HuH-7.5 (cell line): ENCODE data around the gene ZSCAN25.
"Not testable (repeated sequence)": the region's sequence is repeated elsewhere in the genome, so short reads cannot be mapped to it uniquely, and the experiment has no call there.

Experiments
- DNase-seq: peaks from one replicate; pipeline ENCODE4 v3.0.0; 2011; ENCODE audit warnings: low spot score

Gene ZSCAN25

GRCh38 chr7:99616359-99617191, at the start of gene ZSCAN25:
Gene ZSCAN25, plus strand, starts transcription at chr7:99616946. Its CDS starts 2,661 bp downstream, at chr7:99619607.
- peak; percentile 90 for DNase-seq

GRCh38 chr7:99568770-99569169, 48.0 kb upstream of the ZSCAN25 start:
- DNase-seq = not testable (repeated sequence)

- no peak for DNase-seq
Measured at GRCh38 chr7:99571768-99572167, 45.0 kb upstream of the ZSCAN25 start.

DNA sequence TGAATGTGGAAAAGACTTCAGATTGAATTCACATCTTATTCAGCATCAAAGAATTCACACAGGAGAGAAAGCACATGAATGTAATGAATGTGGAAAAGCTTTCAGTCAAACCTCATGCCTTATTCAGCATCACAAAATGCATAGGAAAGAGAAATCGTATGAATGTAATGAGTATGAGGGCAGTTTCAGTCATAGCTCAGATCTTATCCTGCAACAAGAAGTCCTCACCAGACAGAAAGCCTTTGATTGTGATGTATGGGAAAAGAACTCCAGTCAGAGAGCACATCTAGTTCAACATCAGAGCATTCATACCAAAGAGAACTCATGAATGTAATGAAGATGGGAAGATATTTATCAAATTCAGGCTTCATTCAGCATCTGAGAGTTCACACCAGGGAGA, 43.5 kb upstream of the ZSCAN25 start:
- DNase-seq = no peak

- no peak for DNase-seq
Measured at GRCh38 chr7:99576251-99576650, 40.5 kb upstream of the ZSCAN25 start.

DNA sequence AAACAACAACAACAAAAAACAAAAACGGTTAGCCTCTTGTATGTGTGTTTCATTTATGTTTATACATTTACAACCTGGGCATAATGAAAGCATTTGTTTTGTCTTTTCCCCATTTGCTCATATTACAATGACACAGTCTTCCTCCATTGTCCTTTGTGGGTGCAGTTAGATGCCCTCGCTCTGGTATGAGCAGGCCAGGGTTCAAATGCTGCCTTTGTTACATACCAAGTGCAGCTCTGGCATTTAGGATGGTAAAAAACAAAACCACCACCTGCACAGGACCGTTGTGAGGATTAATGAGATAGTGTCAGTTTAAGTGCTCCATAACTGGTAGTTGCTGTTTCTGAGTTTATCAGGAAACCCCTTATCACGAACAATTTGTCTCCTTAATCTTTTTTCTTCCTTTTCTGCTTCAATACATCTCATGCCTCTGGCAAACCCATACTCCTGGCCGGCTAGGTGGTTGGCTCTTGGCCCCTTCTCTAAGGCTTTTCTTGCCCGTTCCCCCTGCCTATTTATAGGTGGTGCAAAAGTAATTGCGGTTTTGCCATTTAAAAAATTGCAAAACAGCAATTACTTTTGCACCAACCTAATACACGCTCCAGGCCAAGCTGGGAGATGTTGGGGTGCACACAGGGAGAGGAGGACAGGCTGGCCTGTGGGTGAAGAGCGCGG, 37.3 kb upstream of the ZSCAN25 start:
- no peak for DNase-seq

DNA sequence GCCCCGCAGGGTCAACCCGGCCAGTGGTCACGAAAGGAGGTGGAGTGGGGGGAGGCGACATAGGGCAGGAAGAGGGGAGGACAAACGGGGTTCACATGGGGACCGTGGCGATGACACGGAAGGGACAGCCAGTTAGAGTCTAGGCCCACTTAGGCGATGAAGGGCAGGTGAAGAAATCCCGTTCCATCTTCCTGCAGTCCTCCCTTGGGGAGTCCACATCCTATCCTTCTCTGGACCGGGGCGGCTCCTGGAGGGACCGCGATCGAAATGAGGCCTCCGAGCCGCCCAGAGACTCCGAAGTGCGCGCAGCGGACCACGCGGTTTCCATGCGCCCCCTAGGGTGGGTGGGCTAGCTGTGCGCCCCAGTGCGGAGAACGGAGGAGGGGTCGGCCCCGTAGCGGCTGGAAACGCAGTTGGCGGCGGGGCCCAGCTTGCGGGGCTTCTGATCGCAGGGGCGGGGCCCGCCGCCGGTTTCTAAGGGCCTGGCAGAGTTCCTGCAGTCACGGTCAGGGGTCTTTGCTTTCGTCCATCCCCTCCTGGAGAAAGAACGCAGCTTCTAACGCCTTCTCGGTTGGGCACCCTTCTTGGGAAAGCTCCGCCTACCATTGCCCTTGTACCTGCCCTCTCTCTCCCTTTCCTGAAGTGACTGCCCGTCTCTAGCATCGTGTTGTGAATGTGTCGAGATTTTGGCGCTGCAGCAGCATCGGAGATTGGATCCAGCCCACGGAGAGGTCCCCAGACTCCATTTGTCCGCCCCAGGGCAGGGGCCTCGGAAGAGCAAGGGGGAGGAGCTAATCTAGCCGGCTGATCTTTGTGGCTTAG, 36.6 kb upstream of the ZSCAN25 start:
- DNase-seq = no peak

DNA sequence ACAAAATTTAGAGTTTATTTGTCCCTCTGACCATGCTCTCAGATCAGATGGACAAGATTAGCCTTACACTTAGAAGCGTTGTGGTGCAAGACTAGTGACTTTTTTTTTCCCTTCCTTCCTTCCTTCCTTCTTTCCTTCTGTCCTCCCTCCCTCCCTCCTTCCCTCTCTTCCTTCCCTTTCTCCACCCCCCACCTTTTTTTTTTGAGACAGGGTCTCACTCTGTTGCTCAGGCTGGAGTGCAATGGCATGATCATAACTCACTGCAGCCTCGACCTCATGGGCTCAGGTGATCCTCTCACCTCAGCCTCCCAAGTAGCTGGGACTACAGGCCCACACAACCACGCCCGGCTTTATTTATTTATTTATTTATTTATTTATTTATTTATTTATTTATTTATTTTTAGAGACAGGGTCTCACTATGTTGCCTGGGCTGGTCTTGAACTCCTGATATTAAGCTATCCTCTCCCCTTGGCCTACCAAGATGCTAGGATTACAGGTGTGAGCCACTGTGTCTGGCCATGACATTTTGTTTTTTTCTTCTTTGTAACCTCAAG, 35.9 kb upstream of the ZSCAN25 start:
- DNase-seq = not testable (repeated sequence)

DNA sequence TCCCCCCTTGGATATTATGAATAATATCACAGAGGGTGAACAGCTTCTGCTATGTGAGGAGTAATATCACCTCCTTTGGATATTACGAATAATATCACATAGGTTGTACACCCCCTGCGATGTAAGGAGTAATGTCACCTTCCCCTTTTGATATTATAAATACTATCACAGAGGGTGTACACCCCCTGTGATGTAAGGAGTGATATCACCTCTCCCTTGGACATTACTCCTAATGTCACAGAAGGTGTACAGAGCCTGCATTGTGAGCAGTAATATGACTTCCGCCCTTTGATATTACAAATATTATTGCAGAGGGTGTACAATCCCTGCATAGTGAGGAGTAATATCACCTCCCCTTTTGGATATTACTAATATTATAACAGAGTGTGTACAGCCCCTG, 27.9 kb upstream of the ZSCAN25 start:
- no peak for DNase-seq

DNA sequence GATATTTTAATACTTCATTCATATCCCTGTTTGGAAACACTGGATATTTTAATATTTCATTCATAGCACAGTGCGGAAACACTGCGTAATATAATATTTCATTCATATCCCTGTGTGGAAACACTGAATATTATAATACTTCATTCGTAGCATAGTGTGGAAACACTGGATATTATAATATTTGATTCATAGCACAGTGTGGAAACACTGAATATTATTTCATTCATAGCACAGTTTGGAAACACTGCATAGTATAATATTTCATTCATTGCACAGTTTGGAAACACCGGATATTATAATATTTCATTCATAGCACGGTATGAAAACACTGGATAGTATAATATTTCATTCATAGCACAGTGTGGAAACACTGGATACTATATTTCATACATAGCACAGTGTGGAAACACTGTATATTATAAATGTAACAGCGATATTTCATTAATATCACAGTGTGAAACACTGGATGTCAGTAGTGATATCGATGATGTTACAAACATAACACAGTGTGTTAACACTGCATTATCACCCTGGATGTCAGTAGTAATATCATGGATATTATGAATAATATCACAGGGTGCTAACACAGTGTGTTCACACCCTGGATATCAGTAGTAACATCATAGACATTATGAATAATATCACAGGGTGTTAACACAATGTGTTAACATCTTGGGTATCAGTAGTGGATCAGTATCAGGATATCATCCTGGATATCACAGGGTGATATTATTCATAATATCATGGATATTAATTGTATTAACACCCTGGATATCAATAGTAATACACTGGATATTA, 21.6 kb upstream of the ZSCAN25 start:
- DNase-seq = no peak

GRCh38 chr7:99596408-99596955, 20.3 kb upstream of the ZSCAN25 start:
- no peak for DNase-seq

GRCh38 chr7:99597762-99598501, 18.8 kb upstream of the ZSCAN25 start, which contains the start of gene TMEM225B:
Gene TMEM225B, plus strand, starts transcription at chr7:99598267. Its CDS starts 6,122 bp downstream, at chr7:99604389.
- DNase-seq = no peak

GRCh38 chr7:99599836-99600235, 16.9 kb upstream of the ZSCAN25 start:
- no peak for DNase-seq

GRCh38 chr7:99601656-99602310, 15.0 kb upstream of the ZSCAN25 start:
- DNase-seq = no peak

DNA sequence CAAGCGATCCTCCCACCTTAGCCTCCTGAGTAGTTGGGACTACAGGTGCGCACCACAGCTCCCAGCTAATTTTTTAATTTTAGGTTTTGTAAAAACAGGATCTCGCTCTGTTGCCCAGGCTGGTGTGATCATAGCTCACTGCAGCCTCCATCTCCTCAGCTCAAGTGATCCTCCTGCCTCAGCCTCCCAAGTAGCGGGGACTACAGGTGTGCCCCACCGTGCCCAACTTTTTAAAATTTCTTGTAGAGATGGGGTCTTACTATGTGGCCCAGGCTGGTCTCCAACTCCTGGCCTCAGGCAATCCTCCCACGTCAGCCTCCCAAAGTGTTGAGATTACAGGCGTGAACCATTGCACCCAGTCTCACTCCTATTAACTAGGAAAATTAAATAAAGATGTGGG, 11.2 kb upstream of the ZSCAN25 start:
- no peak for DNase-seq

DNA sequence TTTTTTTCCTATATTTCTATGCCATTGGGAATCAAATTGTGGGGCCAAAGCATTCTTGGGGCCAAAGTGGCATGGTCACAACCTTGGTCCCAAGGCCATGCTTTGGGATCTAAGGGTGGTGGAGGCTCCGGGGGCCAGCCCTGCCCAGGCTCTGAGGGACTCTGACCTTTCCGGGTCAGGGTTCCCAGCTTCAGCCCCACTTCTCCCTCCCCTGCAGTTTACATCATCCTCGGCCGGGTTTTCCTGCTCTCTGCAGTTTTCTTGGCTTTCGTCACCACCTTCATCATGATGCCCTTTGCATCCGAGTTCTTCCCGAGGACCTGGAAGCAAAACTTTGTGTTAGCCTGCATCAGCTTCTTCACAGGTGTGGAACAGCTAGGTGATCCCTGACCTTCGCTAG, 10.2 kb upstream of the ZSCAN25 start:
- DNase-seq = no peak

DNA sequence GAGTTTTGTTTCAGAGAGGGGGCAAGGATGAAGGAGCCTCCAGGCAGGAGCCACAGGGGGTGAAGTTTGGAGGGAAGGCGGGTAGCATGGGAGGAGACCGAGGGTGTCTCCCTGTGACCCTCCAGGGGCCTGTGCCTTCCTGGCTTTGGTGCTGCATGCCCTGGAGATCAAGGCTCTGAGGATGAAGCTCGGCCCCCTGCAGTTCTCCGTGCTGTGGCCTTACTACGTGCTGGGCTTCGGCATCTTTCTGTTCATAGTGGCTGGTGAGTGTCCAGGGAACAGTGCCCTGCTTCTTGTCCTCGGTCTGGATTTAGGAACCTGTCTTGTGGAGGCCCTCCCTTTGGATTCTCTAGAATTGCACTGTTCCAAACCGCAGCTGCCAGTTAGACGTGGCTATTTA, 9.2 kb upstream of the ZSCAN25 start:
- no peak for DNase-seq

GRCh38 chr7:99614495-99614894, 2.3 kb upstream of the ZSCAN25 start:
- no peak for DNase-seq

GRCh38 chr7:99615989-99616358, 772 bp upstream of the ZSCAN25 start:
- no peak for DNase-seq
